RPMI7951 (cell line): Measurements from ENCODE around the gene FOLH1. TPM values are rescaled to one million over a fixed set of nuclear protein-coding genes. Genes with fewer than 3 reads are reported as not detected.
A peak's percentile ranks its signal among the peaks of the same experiment; 100 is the strongest.
"Not testable (repeated sequence)": the region's sequence is repeated elsewhere in the genome, so short reads cannot be mapped to it uniquely, and the experiment has no call there.

Experiments
- DNase-seq: peaks from one replicate; pipeline ENCODE4 v3.0.0-alpha.2; 2012; ENCODE audit warnings: low read depth
- total RNA-seq: library from RNA; depleted of rRNA; stranded (reverse); fragments of >200 nt; shearing (Covaris generic); gene quantifications from 2 replicates; pipeline ENCODE4 v1.2.3, GENCODE V29; 2014; rRNA removed

Gene FOLH1
- total RNA-seq, result 0.24 and 0.49 TPM in 2 replicates

DNA sequence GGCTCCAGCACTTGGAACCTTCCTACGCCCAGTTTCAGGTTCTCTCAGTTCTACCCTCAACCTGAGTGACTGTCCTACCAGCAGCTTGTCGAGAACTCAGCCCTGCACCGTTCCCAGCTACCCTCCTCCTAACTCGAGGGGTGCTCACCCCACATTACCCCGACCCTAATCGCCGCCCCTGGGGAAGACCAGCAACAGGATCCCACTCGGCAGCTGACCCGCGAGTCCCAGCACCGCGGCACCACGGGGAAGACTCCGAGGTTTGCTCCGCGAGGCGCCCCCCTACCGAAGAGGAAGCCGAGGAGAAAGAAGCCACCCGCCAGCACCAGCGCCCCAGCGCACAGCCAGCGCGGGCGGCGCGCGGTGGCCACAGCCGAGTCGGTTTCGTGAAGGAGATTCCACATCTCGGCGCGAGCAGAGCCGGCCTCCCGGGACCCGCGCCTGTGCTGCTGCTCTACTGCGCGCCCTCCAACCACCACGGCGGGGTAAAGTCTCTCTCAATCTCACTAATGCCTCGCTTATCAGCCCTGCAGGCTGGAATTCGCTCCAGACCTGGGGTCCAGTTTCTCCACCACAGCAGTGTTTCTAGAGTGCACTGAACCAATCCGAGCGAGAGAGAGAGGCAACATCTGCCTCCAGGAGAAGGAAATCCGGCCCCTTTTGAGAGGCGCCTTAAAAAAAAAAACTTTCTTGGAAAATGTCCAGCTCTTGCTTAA, at the start of gene FOLH1:
FOLH1 (minus strand) TSS at position 597 of the 716 bp plus-strand sequence; CDS start at position 404, 193 bp downstream.
- DNase-seq, result no peak

GRCh38 chr11:49255148-49255547, 46.7 kb upstream of the FOLH1 start:
- not testable (repeated sequence) for DNase-seq

- not testable (repeated sequence) for DNase-seq
Observed at GRCh38 chr11:49251212-49251611, 42.8 kb upstream of the FOLH1 start.

DNA sequence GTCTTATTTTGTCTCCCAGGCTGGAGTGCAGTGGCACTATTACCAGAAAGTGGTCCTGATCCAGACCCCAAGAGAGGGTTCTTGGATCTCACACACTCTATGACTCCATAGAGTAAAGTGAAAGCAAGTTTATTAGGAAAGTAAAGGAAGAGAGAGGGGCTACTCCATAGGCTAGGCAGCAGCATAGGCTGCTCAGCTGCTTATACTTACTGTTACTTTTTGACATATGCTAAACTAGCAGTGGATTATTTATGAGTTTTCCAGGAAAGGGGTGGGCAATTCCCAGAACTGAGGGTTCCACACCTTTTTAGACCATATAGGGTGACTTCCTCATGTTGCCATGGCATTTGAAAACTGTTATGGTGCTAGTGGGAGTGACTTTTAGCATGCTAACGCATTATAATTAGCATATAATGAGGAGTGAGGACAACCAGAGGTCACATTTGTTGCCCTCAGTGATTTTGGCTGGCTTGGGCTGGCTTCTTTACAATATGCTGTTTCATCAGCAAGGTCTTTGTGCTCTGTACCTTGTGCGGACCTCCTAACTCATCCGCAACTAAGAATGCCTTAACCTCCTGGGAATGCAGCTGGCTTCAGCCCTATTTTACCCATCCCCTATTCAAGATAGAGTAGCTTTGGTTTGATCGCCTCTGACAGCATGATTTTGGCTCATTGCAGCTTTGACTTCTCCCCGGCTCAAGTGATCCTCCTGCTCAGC, 42.2 kb upstream of the FOLH1 start:
- DNase-seq, result not testable (repeated sequence)

- not testable (repeated sequence) for DNase-seq
Observed at GRCh38 chr11:49249363-49249762, 41.0 kb upstream of the FOLH1 start.

DNA sequence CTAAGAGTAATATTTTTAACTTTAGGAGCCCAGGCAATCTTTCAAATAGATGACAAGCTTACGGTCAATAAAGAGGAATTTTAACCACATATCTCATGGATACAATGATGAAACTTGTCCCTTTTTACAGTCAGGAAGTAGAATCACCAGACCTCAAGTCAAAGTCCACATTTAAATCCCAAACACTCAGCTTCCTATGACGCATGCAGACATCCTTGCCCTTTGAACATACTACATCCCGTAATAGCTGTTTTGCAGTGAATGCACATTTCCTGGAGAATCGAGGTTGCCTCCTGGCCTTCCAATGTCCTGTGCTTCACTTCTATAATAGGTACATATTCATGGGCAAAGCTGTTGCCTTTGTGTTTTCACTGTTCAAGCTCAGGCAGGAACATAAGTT, 25.3 kb upstream of the FOLH1 start:
- not testable (repeated sequence) for DNase-seq

GRCh38 chr11:49233019-49233418, 24.6 kb upstream of the FOLH1 start:
- not testable (repeated sequence) for DNase-seq

- not testable (repeated sequence) for DNase-seq
Observed at GRCh38 chr11:49231725-49232124, 23.3 kb upstream of the FOLH1 start.

DNA sequence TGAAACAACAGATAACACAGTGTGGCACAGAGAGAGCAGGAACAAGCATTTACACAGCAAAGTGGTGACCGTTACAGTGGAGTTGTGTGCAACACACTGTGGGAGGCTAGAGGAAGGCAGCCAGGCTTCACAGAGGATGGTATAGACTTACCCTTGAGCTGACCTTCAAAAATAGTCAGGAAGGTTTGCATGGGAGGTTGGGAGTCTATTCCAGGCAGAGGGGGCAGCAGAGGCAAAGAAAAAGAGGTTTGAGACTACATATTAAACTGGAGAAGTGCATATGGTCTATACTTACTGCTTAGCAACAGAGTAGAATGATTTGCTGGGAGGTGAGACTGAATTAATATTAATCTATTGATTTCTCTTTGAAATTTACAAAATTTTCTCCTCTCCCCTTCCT, 22.1 kb upstream of the FOLH1 start:
- DNase-seq, result not testable (repeated sequence)

DNA sequence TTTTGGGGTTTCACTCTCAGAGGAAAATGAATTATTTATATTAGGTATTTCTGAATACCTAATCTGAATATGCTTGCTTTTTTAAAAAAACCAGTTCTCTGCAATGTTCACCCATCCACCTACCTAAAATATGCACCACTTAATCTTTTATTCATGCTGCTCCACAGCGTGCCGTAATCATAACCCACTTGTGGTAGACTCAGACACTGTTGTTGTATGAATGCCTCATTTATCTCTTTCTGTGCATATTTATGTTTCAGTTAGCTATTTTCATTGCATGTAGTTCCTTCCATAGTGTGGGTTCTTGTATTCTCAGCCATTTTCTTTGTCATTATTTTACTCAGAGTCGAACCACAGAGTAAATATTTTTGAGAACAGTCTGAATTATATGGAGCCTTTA, 21.6 kb upstream of the FOLH1 start:
- DNase-seq, result not testable (repeated sequence)

- not testable (repeated sequence) for DNase-seq
Observed at GRCh38 chr11:49229136-49229535, 20.7 kb upstream of the FOLH1 start.

- not testable (repeated sequence) for DNase-seq
Observed at GRCh38 chr11:49225255-49225785, 16.9 kb upstream of the FOLH1 start.

DNA sequence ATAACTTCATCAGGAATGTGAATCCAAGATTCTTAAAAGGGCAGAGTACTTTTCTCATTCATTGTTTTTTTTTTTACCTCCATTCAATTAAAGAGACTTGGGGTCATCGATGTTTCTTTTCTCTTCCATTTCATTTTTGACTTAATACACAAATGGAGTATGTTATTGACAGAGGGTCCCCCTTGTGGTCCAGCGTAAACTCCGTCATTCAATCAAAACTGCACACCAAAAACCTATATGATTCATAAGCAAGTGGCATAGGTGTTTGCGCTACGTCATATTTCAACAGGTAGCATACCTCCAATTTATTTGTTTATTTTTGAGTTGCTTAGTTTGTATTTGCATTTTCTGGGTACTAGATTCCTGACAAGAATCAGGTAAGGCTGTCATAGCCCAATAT, 12.7 kb upstream of the FOLH1 start:
- no peak for DNase-seq

DNA sequence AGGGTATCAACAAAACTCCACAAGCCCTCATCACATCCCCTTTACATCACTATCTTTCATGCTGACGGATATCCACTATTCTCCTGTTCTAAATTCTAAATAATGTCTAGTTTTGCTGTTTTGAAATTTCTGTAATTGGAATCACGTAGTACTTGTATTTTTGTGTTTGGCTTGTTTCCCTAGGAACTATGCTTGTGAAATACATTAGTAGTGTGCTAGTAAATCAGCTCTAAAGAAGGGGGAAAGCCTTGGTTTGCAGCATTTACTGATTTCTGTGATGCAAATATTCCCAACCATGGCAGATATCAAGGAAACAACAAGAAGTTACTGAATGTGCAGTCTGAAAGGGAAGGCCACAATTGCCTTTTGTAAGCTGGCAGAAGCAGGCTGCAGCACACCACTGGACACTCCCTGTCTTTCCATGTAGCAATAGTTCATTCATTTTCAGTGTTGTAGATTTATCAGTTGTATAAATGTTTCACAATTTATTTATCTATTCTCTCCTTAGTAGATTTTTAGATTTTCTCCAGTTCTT, 4.7 kb upstream of the FOLH1 start:
- no peak for DNase-seq

- DNase-seq, result not testable (repeated sequence)
Observed at GRCh38 chr11:49206999-49207398, 1.4 kb downstream of the FOLH1 start.

GRCh38 chr11:49202287-49202976, 6.0 kb downstream of the FOLH1 start:
- DNase-seq, result no peak

DNA sequence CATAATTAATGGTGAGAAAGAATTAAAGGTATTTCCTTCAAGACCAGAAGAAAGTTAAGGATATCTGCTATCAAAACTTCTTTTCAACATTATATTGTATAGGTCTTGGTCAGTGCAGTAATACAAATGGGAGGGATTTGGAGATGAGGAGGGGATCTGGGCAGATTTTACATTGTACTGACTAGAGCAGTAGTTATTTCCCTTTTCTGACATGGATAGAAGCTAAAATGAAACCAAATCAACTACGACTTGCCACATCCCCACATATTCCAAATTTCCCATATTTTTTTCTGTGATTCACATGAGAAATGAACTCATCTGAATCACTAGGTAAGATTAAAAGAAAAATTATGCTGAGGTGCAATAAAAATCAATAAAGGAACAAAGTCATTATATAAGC, 11.6 kb downstream of the FOLH1 start:
- DNase-seq, result not testable (repeated sequence)

GRCh38 chr11:49196002-49196401, 12.4 kb downstream of the FOLH1 start:
- not testable (repeated sequence) for DNase-seq

DNA sequence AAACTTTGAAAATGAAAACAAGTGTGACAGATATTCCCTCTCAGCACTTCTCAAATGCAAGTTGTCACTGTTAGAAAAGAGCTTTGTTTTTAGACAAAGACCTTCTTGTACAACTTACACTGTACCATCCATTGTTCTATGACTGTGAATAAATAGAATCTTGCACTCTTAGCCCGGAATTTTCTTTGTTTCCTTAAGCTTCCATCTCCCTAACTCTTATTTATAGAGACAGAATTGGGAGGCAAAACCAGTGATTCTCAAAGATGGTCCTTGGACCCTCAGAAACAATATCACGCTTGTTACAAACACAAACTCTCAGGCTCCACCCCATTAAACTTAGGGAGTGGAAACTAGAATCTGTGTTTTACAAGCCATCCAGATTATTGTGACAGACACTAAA, 18.1 kb downstream of the FOLH1 start:
- DNase-seq, result peak; percentile 1

DNA sequence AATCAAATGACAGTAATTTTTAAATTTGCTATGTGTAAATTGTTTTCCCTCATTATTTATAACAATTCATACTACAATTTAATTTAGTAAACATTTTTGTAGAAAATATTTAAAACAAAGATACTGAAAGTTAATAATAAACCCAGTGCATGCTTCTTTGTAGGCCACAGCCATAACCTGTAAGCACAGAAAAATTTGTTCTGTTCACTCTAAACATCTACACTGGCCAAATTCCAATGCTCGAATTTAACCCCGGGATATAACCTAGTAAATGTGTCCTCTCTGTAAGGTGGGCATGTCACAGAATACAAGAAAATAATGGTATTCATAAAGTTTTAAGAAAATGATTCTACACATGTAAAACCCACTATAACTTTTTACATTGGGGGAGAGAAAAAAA, 22.2 kb downstream of the FOLH1 start:
- not testable (repeated sequence) for DNase-seq

- DNase-seq, result not testable (repeated sequence)
Observed at GRCh38 chr11:49185597-49185996, 22.8 kb downstream of the FOLH1 start.

- not testable (repeated sequence) for DNase-seq
Observed at GRCh38 chr11:49184756-49185155, 23.6 kb downstream of the FOLH1 start.
